ENCODE measurements around the gene USP35.

USP35 gene

GRCh38 chr11:78188286-78189173 is at the start of gene USP35, which contains the start of gene KCTD21:
Gene USP35 (plus strand): TSS chr11:78188919. CDS start chr11:78196246, 7,327 bp downstream.
Gene KCTD21 (minus strand): TSS chr11:78188626. CDS start chr11:78174554, 14,072 bp downstream.
- peak; percentile 94 to 96 for DNase-seq

GRCh38 chr11:78139422-78140391 is 49.0 kb upstream of the USP35 start, which contains the start of gene ALG8:
Gene ALG8 (minus strand): TSS chr11:78139626. CDS start chr11:78139588, 38 bp downstream.
- DNase-seq: peak; percentile 97 to 98

GRCh38 chr11:78140392-78141077 is 48.2 kb upstream of the USP35 start:
- peak; percentile 25 to 31 for DNase-seq

DNA sequence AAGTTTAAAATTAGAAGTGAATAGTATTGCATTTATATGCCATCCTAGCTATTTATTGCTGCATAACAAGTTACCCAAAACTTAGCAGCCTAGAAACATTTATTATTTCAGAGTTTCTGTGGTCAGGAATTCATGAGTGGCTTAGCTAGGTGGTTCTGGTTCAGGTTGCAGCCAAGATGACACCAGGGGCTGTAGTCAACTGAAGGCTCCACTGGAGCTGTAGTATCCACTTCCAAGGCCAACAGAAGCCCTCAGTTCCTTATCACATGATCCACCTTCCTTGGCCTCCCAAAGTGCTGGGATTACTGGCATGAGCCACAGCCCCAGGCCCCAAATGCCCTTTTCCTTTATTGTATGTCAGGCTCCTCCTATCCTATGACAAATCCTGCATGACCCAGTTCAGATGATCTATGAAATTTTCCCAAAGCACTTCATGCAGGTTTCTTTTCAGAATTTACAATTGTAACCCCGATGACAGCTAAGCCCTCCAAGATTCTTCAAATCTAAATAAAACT is 43.2 kb upstream of the USP35 start:
- no peak for DNase-seq

DNA sequence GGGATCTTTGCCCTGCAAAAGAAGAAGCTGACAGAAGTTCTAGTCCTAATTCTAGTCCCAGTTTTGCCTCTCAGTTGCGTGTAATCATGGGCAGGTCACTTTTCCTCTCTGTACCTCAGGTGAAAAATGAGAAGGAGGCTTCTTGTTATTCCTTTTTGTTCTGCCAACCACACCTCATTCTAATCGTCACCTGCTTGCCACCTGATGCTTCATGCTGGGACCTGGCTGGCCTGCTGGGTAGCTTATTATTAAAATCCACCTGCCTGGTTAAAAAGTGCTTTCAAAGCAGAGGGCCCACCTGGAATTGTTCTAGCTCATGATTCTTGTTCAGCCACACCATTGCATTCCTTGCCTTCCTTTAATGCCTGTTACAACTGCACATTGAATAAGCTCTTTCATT is 40.9 kb upstream of the USP35 start:
- DNase-seq: no peak

DNA sequence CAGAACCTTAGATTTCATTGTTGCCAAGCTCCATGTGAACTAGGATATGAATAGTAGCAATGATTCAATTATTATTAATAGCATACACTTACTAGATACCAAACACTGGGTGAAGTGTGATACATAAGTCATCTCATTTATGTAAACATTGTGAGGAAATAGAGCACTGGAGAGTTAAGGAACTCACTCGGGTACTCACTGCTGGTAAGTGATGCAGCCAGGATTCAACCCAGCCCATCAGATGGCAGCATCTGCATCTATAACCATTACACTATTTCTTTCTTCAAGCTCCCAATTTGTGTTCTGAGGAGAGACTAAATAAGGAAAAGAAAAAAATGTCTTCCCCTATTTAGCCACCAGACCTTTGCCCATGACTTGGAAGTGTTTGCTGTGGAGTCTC is 39.1 kb upstream of the USP35 start:
- no peak for DNase-seq

GRCh38 chr11:78150346-78150745 is 38.4 kb upstream of the USP35 start:
- DNase-seq: no peak

GRCh38 chr11:78150754-78151153 is 38.0 kb upstream of the USP35 start:
- DNase-seq: no peak

GRCh38 chr11:78151804-78152203 is 36.9 kb upstream of the USP35 start:
- DNase-seq: no peak

- DNase-seq: no peak
These were observed 32.4 kb upstream of the USP35 start for GRCh38 chr11:78156127-78156844.

- DNase-seq: no peak
These were observed 29.6 kb upstream of the USP35 start for GRCh38 chr11:78158987-78159652.

DNA sequence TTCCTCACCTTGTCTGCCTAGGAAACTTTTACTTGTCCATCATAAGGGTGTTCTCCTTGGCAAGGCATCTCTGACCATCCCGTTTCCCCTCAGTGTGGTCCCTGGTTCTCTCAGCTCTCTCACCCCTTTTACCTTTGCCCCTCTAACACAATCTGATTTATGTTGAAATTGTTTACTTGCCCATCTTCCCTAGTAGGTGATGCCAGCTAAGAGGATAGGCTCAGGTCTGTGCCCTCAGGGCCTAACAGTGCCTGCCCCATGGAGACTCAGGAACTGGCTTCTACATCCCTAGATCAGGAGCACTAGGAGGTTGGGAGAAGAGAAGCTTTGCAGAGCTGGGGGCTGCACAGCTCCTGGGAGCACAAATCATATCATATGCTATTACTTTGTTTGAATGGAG is 28.2 kb upstream of the USP35 start:
- DNase-seq: no peak

- DNase-seq: no peak
These were observed 27.4 kb upstream of the USP35 start for GRCh38 chr11:78161346-78161745.

GRCh38 chr11:78161962-78162371 is 26.8 kb upstream of the USP35 start:
- DNase-seq: no peak

GRCh38 chr11:78163828-78164227 is 24.9 kb upstream of the USP35 start:
- DNase-seq: no peak

DNA sequence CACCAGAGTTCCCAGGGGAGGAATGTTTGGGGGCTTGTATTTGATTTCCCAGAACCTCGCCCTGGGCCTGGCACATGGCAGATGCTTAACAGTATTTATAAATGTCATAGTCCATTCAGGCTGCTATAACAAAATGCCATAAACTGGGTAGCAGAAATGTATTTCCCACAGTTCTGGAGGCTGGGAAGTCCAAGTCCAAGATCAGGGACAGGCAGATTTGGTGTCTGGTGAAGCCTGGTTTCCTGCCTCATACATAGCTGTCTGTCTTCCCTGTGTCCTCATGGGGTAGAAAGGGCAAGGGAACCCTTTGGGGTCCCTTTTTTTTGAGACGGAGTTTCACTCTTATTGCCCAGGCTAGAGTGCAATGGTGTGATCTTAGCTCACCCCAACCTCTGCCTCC is 24.2 kb upstream of the USP35 start:
- DNase-seq: no peak

DNA sequence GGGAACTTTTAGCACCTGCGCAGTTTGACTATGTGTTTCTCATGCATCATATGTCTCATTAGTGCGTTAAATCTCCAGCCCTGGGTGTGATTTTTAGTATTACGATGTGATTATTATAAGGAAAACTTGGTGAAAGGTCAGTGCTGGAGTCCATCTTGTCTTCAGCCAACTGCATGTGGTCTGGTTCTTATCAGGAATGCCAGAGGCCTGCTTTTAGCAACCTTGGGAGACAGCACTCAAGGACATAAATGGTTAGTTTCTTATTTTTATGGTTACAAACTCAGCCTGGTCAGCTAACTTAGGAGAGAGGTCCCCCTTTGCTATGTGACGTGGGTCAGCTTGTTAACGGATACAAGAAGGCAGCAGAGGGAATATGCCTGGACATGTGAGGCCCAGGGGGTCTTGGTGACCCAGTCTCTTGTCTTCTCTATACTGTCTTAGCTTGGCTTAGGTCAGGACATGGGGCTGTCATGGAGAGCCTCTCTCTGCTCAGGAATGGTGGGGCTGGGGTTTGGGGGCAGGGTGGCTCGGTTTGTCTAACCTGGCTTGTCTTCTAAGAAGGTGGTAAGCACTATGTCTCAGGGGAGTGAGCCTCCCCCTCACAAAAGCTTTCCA is 21.8 kb upstream of the USP35 start:
- DNase-seq: no peak

- DNase-seq: no peak
These were observed 19.9 kb upstream of the USP35 start for GRCh38 chr11:78168539-78169477.

GRCh38 chr11:78170413-78170812 is 18.3 kb upstream of the USP35 start:
- no peak for DNase-seq
